ENCODE measurements around the gene LMAN1. TPM values are rescaled to one million over a fixed set of nuclear protein-coding genes. Genes with fewer than 3 reads are reported as not detected.

LMAN1 gene
- polyA plus RNA-seq, 2 donors: 12.0 to 18.3 TPM

GRCh38 chr18:59343926-59344325 is 15.1 kb downstream of the LMAN1 start:
- Histone ChIP-seq H3K27ac (ENCODE audit: low read depth in 2 of 2, low read length in 1 of 2) (no peak overlapping the region), H3K9me3 (ENCODE audit: control insufficient read depth in 2 of 2, insufficient read depth in 1 of 2, low read depth in 1 of 2, low read length in 1 of 2) (no peaks in the 10 kb centered on the region), H3K27me3 (ENCODE audit: control insufficient read depth in 1 of 2, insufficient read depth in 2 of 2, low read length in 2 of 2) (no peaks in the 10 kb centered on the region), H3K4me1 (ENCODE audit: control insufficient read depth in 2 of 2, insufficient read depth in 2 of 2, low read length in 1 of 2) (peaks cover 0 to 3% of the 10 kb centered on the region in 2 donors), H3K4me3 (ENCODE audit: low read depth in 1 of 2, low read length in 2 of 2) (no peak overlapping the region), H3K36me3 (ENCODE audit: control insufficient read depth in 2 of 2, insufficient read depth in 2 of 2, low read length in 1 of 2) (peaks cover 7 to 9% of the 10 kb centered on the region in 2 donors)
- 95% methylated on average over 2 of the region's 2 CpGs for WGBS, 2 donors

DNA sequence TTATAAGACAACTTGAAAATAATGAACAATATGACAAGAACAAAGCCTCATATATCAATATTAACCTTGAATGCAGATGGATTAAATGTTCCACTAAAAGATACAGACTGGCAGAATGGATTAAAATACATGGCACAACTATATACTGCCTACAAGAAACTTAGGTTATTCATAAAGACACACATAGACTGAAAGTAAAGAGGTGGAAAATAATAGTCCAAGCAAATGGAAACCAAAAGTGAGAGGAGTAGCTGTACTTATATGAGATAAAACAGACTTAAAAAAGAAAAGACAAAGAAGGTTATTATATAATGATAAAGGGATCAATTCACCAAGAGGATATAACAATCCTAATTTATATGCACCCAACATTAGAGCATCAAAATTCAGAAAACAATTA is 18.2 kb downstream of the LMAN1 start:
- Histone ChIP-seq H3K27ac (ENCODE audit: low read depth in 2 of 2, low read length in 1 of 2) (no peak overlapping the region), H3K27me3 (ENCODE audit: control insufficient read depth in 1 of 2, insufficient read depth in 2 of 2, low read length in 2 of 2) (no peaks in the 10 kb centered on the region), H3K36me3 (ENCODE audit: control insufficient read depth in 2 of 2, insufficient read depth in 2 of 2, low read length in 1 of 2) (peaks cover 7 to 11% of the 10 kb centered on the region in 2 donors), H3K9me3 (ENCODE audit: control insufficient read depth in 2 of 2, insufficient read depth in 1 of 2, low read depth in 1 of 2, low read length in 1 of 2) (no peaks in the 10 kb centered on the region), H3K4me1 (ENCODE audit: control insufficient read depth in 2 of 2, insufficient read depth in 2 of 2, low read length in 1 of 2) (peaks cover 0 to 3% of the 10 kb centered on the region in 2 donors), H3K4me3 (ENCODE audit: low read depth in 1 of 2, low read length in 2 of 2) (no peak overlapping the region)

DNA sequence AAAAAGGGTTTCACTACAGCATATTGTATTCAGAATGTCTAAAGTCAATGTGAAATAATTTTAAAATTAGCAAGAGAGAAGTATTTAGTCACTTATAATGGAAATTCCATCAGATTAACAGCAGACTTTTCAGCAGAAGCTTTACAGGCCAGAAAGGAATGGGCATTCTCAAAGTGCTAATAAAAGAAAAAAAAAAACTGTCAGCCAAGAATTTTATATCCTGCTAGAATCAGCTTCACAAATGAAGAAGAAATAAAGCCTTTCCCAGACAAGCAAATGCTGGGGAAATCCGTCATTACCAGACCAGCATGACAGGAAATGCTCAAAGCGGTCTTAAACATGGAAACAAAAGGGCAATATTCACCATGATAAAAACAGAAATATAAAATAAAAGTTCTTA is 18.8 kb downstream of the LMAN1 start:
- Histone ChIP-seq H3K4me1 (ENCODE audit: control insufficient read depth in 2 of 2, insufficient read depth in 2 of 2, low read length in 1 of 2) (peaks cover 0 to 3% of the 10 kb centered on the region in 2 donors), H3K27ac (ENCODE audit: low read depth in 2 of 2, low read length in 1 of 2) (no peak overlapping the region), H3K9me3 (ENCODE audit: control insufficient read depth in 2 of 2, insufficient read depth in 1 of 2, low read depth in 1 of 2, low read length in 1 of 2) (no peaks in the 10 kb centered on the region), H3K4me3 (ENCODE audit: low read depth in 1 of 2, low read length in 2 of 2) (no peak overlapping the region), H3K27me3 (ENCODE audit: control insufficient read depth in 1 of 2, insufficient read depth in 2 of 2, low read length in 2 of 2) (no peaks in the 10 kb centered on the region), H3K36me3 (ENCODE audit: control insufficient read depth in 2 of 2, insufficient read depth in 2 of 2, low read length in 1 of 2) (peaks cover 3 to 11% of the 10 kb centered on the region in 2 donors)
- WGBS, 2 donors: 93 to 95% methylated on average over 2 of the region's 2 CpGs

DNA sequence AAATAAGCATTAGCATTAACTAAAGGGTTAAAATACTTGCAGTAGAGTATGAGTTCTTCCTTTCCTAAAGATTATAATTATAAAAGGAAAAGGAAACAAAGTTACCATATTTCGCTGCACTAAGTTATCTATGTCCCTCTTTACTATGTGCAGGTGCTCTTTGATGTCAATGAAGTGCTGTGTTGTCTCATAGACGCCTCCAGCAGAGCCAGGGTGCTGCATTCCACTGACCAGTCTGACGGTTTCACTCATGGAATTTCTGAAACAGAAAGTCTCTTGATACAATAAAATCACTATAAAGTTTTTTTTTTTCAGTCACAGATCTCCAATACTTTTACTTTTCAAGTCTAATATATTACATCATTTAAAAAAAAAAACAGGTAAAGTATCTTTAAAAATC is 26.1 kb downstream of the LMAN1 start:
- Histone ChIP-seq H3K27me3 (ENCODE audit: control insufficient read depth in 1 of 2, insufficient read depth in 2 of 2, low read length in 2 of 2) (no peaks in the 10 kb centered on the region), H3K27ac (ENCODE audit: low read depth in 2 of 2, low read length in 1 of 2) (no peak overlapping the region), H3K4me3 (ENCODE audit: low read depth in 1 of 2, low read length in 2 of 2) (no peak overlapping the region), H3K4me1 (ENCODE audit: control insufficient read depth in 2 of 2, insufficient read depth in 2 of 2, low read length in 1 of 2) (no peaks in the 10 kb centered on the region), H3K36me3 (ENCODE audit: control insufficient read depth in 2 of 2, insufficient read depth in 2 of 2, low read length in 1 of 2) (peaks cover 0 to 8% of the 10 kb centered on the region in 2 donors), H3K9me3 (ENCODE audit: control insufficient read depth in 2 of 2, insufficient read depth in 1 of 2, low read depth in 1 of 2, low read length in 1 of 2) (no peaks in the 10 kb centered on the region)
- 82 to 89% methylated on average over 3 of the region's 3 CpGs for WGBS, 2 donors

DNA sequence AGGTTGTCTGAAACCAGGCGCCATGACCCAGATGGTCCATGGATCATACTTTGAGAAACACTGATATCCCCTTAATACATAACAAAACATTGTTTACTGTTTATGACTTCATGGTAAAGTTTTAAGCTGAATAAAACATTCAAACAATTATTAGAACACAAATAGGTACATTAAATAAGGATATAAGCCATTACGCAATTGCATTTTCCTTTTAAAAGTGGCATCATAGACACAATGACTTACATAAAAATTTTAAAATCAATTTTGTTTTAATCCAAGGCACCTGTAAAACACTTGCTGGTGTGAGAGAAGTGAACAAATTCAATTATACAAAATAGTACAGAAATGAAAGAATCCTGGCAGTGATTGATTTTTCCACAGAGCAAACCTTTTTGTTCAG is 30.4 kb downstream of the LMAN1 start:
- Histone ChIP-seq H3K27me3 (ENCODE audit: control insufficient read depth in 1 of 2, insufficient read depth in 2 of 2, low read length in 2 of 2) (no peaks in the 10 kb centered on the region), H3K27ac (ENCODE audit: low read depth in 2 of 2, low read length in 1 of 2) (no peak overlapping the region), H3K36me3 (ENCODE audit: control insufficient read depth in 2 of 2, insufficient read depth in 2 of 2, low read length in 1 of 2) (peaks cover 2 to 8% of the 10 kb centered on the region in 2 donors), H3K9me3 (ENCODE audit: control insufficient read depth in 2 of 2, insufficient read depth in 1 of 2, low read depth in 1 of 2, low read length in 1 of 2) (no peaks in the 10 kb centered on the region), H3K4me3 (ENCODE audit: low read depth in 1 of 2, low read length in 2 of 2) (no peak overlapping the region), H3K4me1 (ENCODE audit: control insufficient read depth in 2 of 2, insufficient read depth in 2 of 2, low read length in 1 of 2) (no peaks in the 10 kb centered on the region)
- 99 to 100% methylated on average over 2 of the region's 2 CpGs for WGBS, 2 donors

- whole genome bisulfite sequencing, 2 donors: 90 to 92% methylated on average over 1 of the region's 1 CpG
- H3K9me3 ChIP-seq (ENCODE audit: control insufficient read depth in 2 of 2, insufficient read depth in 1 of 2, low read depth in 1 of 2, low read length in 1 of 2): no peaks in the 10 kb centered on the region
- H3K27ac ChIP-seq (ENCODE audit: low read depth in 2 of 2, low read length in 1 of 2): no peak overlapping the region
- H3K4me3 ChIP-seq (ENCODE audit: low read depth in 1 of 2, low read length in 2 of 2): no peak overlapping the region
- peaks cover 2 to 3% of the 10 kb centered on the region in 2 donors for H3K36me3 ChIP-seq (ENCODE audit: control insufficient read depth in 2 of 2, insufficient read depth in 2 of 2, low read length in 1 of 2)
- no peaks in the 10 kb centered on the region for H3K4me1 ChIP-seq (ENCODE audit: control insufficient read depth in 2 of 2, insufficient read depth in 2 of 2, low read length in 1 of 2)
- no peaks in the 10 kb centered on the region for H3K27me3 ChIP-seq (ENCODE audit: control insufficient read depth in 1 of 2, insufficient read depth in 2 of 2, low read length in 2 of 2)
These were observed 33.1 kb downstream of the LMAN1 start for GRCh38 chr18:59325965-59326364.

DNA sequence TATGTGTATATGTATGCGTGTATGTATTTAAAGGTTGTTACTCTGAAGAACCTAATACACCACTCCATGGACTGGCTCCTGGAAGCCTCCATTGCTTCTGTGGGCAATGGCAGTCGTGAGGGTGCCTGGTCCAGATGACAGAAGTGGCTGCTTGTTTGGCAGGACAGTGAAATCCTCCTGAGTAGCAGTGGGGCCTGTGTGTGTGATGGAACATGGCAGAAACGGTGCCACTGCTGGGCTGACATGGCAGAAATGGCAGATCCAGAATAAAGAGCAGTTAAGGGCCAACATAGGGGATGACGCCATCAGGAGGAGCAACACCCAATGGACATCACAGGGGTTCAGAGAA is 34.5 kb downstream of the LMAN1 start:
- Histone ChIP-seq H3K36me3 (ENCODE audit: control insufficient read depth in 2 of 2, insufficient read depth in 2 of 2, low read length in 1 of 2) (peaks cover 0 to 2% of the 10 kb centered on the region in 2 donors), H3K4me3 (ENCODE audit: low read depth in 1 of 2, low read length in 2 of 2) (no peak overlapping the region), H3K9me3 (ENCODE audit: control insufficient read depth in 2 of 2, insufficient read depth in 1 of 2, low read depth in 1 of 2, low read length in 1 of 2) (no peaks in the 10 kb centered on the region), H3K4me1 (ENCODE audit: control insufficient read depth in 2 of 2, insufficient read depth in 2 of 2, low read length in 1 of 2) (no peaks in the 10 kb centered on the region), H3K27ac (ENCODE audit: low read depth in 2 of 2, low read length in 1 of 2) (no peak overlapping the region), H3K27me3 (ENCODE audit: control insufficient read depth in 1 of 2, insufficient read depth in 2 of 2, low read length in 2 of 2) (no peaks in the 10 kb centered on the region)
- 95 to 96% methylated on average over 4 of the region's 4 CpGs for WGBS, 2 donors

- Histone ChIP-seq H3K27me3 (ENCODE audit: control insufficient read depth in 1 of 2, insufficient read depth in 2 of 2, low read length in 2 of 2) (no peaks in the 10 kb centered on the region), H3K4me1 (ENCODE audit: control insufficient read depth in 2 of 2, insufficient read depth in 2 of 2, low read length in 1 of 2) (no peaks in the 10 kb centered on the region), H3K27ac (ENCODE audit: low read depth in 2 of 2, low read length in 1 of 2) (no peak overlapping the region), H3K36me3 (ENCODE audit: control insufficient read depth in 2 of 2, insufficient read depth in 2 of 2, low read length in 1 of 2) (peaks cover 0 to 2% of the 10 kb centered on the region in 2 donors), H3K9me3 (ENCODE audit: control insufficient read depth in 2 of 2, insufficient read depth in 1 of 2, low read depth in 1 of 2, low read length in 1 of 2) (no peaks in the 10 kb centered on the region), H3K4me3 (ENCODE audit: low read depth in 1 of 2, low read length in 2 of 2) (no peak overlapping the region)
- WGBS, 2 donors: 95 to 96% methylated on average over 7 of the region's 7 CpGs
These were observed 35.0 kb downstream of the LMAN1 start for GRCh38 chr18:59323931-59324622.

- H3K9me3 ChIP-seq (ENCODE audit: control insufficient read depth in 2 of 2, insufficient read depth in 1 of 2, low read depth in 1 of 2, low read length in 1 of 2): no peaks in the 10 kb centered on the region
- no peaks in the 10 kb centered on the region for H3K27me3 ChIP-seq (ENCODE audit: control insufficient read depth in 1 of 2, insufficient read depth in 2 of 2, low read length in 2 of 2)
- H3K4me1 ChIP-seq (ENCODE audit: control insufficient read depth in 2 of 2, insufficient read depth in 2 of 2, low read length in 1 of 2): no peaks in the 10 kb centered on the region
- no peak within 1 kb of the TSS for H3K4me3 ChIP-seq (ENCODE audit: low read depth in 1 of 2, low read length in 2 of 2)
- 79 to 88% methylated on average over 4 of the region's 4 CpGs for WGBS, 2 donors
- H3K27ac ChIP-seq (ENCODE audit: low read depth in 2 of 2, low read length in 1 of 2): no peak within 1 kb of the TSS
- no peaks in the 10 kb centered on the region for H3K36me3 ChIP-seq (ENCODE audit: control insufficient read depth in 2 of 2, insufficient read depth in 2 of 2, low read length in 1 of 2)
These were observed 40.5 kb downstream of the LMAN1 start, which contains the start of gene CPLX4 for GRCh38 chr18:59318460-59319050. CPLX4 (minus strand) TSS chr18:59318649; CDS start chr18:59318462, 187 bp downstream.

GRCh38 chr18:59311631-59312030 is 47.4 kb downstream of the LMAN1 start:
- WGBS, 2 donors: 70 to 75% methylated on average over 7 of the region's 7 CpGs
- Histone ChIP-seq H3K27ac (ENCODE audit: low read depth in 2 of 2, low read length in 1 of 2) (no peak overlapping the region), H3K4me3 (ENCODE audit: low read depth in 1 of 2, low read length in 2 of 2) (no peak overlapping the region), H3K27me3 (ENCODE audit: control insufficient read depth in 1 of 2, insufficient read depth in 2 of 2, low read length in 2 of 2) (no peaks in the 10 kb centered on the region), H3K4me1 (ENCODE audit: control insufficient read depth in 2 of 2, insufficient read depth in 2 of 2, low read length in 1 of 2) (peaks cover 0 to 3% of the 10 kb centered on the region in 2 donors), H3K36me3 (ENCODE audit: control insufficient read depth in 2 of 2, insufficient read depth in 2 of 2, low read length in 1 of 2) (no peaks in the 10 kb centered on the region), H3K9me3 (ENCODE audit: control insufficient read depth in 2 of 2, insufficient read depth in 1 of 2, low read depth in 1 of 2, low read length in 1 of 2) (no peaks in the 10 kb centered on the region)
